Common myeloid progenitor, CD34-positive (primary cell): ENCODE measurements around the gene IDH3B.

Experiments used
- CTCF ChIA-PET: fragments of 350-600 bp; sonication (Branson Sonifier 250); formaldehyde crosslinking; loops from one replicate; lab custom pipeline; 2021; ENCODE audit warnings: antibody characterized with exemption; lab: Charles Lee
- POLR2A ChIA-PET: fragments of 350-600 bp; sonication (Branson Sonifier 250); formaldehyde crosslinking; loops from one replicate; lab custom pipeline; 2021; ENCODE audit warnings: antibody characterized with exemption; lab: Charles Lee
- DNase-seq, 3 donors: peaks; one replicate each; pipeline versions ENCODE4 v3.0.0 to v3.0.0-alpha.2; 2013
- H3K27ac ChIP-seq, 2 experiments: 1 replicate in 1 of 2; 2 replicates in 1 of 2; pipeline ENCODE4 v1.7.0; 2013; ENCODE audit warnings: inconsistent platforms in 2 of 2, low read length in 2 of 2, mild to moderate bottlenecking in 2 of 2, low read depth in 1 of 2, moderate library complexity in 1 of 2; ENCODE audit not compliant: severe bottlenecking in 2 of 2, insufficient read depth in 1 of 2, poor library complexity in 1 of 2
- H3K27me3 ChIP-seq, 5 experiments: replicated peaks in 2 of 5; 1 replicate in 3 of 5; 2 replicates in 2 of 5; pipeline versions ENCODE4 v1.6.1 to v1.7.0; 2013; ENCODE audit warnings: low read length in 4 of 5, mild to moderate bottlenecking in 2 of 5, moderate library complexity in 2 of 5, inconsistent platforms in 1 of 5; ENCODE audit not compliant: insufficient read depth in 5 of 5, control insufficient read depth in 4 of 5
- H3K36me3 ChIP-seq, 4 experiments: 1 replicate in 2 of 4; 2 replicates in 2 of 4; pipeline versions ENCODE4 v1.6.1 to v1.7.0; 2013; ENCODE audit warnings: low read length in 3 of 4, control low read depth in 1 of 4, mild to moderate bottlenecking in 1 of 4; ENCODE audit not compliant: control insufficient read depth in 4 of 4, insufficient read depth in 4 of 4
- H3K4me1 ChIP-seq, 4 experiments: 1 replicate in 3 of 4; 2 replicates in 1 of 4; pipeline versions ENCODE4 v1.6.1 to v1.7.1; 2013; ENCODE audit warnings: low read length in 3 of 4, mild to moderate bottlenecking in 3 of 4, control low read depth in 1 of 4, inconsistent platforms in 1 of 4, moderate library complexity in 1 of 4; ENCODE audit not compliant: control insufficient read depth in 4 of 4, insufficient read depth in 4 of 4; ENCODE audit errors: control extremely low read depth in 1 of 4
- H3K4me3 ChIP-seq, 7 experiments: 1 replicate in 4 of 7; 2 replicates in 3 of 7; pipeline versions ENCODE4 v1.5.1 to v1.7.0; 2013; ENCODE audit warnings: mild to moderate bottlenecking in 7 of 7, low read length in 6 of 7, moderate library complexity in 6 of 7, inconsistent platforms in 2 of 7, low read depth in 2 of 7, control low read depth in 1 of 7; ENCODE audit not compliant: insufficient read depth in 4 of 7, control insufficient read depth in 1 of 7; ENCODE audit errors: extremely low read depth in 1 of 7
- H3K9me3 ChIP-seq, 5 experiments: 1 replicate in 4 of 5; 2 replicates in 1 of 5; pipeline versions ENCODE4 v1.6.1 to v1.7.1; 2013; ENCODE audit warnings: low read length in 4 of 5, mild to moderate bottlenecking in 2 of 5, inconsistent platforms in 1 of 5, low read depth in 1 of 5, moderate library complexity in 1 of 5; ENCODE audit not compliant: control insufficient read depth in 4 of 5, insufficient read depth in 2 of 5; ENCODE audit errors: control extremely low read depth in 1 of 5
- WGBS: methylation state at CpG from one replicate; pipeline ENCODE4 v1.1.5; 2013; ENCODE audit not compliant: insufficient coverage; 5-methylcytosine and 5-hydroxymethylcytosine counted together

The IDH3B gene

GRCh38 chr20:2651772-2652723, 12.0 kb downstream of the IDH3B start, which contains the start of gene NOP56:
Gene NOP56 (plus strand): TSS chr20:2652632. CDS start chr20:2652661, 29 bp downstream.
- ChIA-PET POLR2A (interaction anchor here (0.6 to 2.1 kb wide), 3 partner anchors 11 to 207 kb away, joined by 3 to 23 read pairs (median 3); partner anchors contain the start of gene IDH3B), CTCF (interaction anchor here (0.7 to 1.7 kb wide), 5 partner anchors 11 to 130 kb away, joined by 3 to 10 read pairs (median 4); partner anchors contain the start of gene IDH3B)
- Histone ChIP-seq H3K36me3 (peaks cover 17 to 38% (median 28%) of the 10 kb centered on the region in 4 experiments), H3K27ac (peak within 1 kb of the TSS; percentile 56 to 88), H3K9me3 (no peaks in the 10 kb centered on the region), H3K4me3 (peak within 1 kb of the TSS; percentile 86 to 99 (median 91)), H3K27me3 (no peaks in the 10 kb centered on the region), H3K4me1 (peaks cover 10 to 35% (median 27%) of the 10 kb centered on the region in 4 experiments)
- 0% methylated on average over 67 of the region's 101 CpGs for WGBS
- DNase-seq = peak; percentile 92 to 96 (median 96)

- Histone ChIP-seq H3K36me3 (no peaks in the 10 kb centered on the region), H3K27me3 (no peaks in the 10 kb centered on the region), H3K4me1 (no peaks in the 10 kb centered on the region), H3K27ac (no peak overlapping the region), H3K9me3 (no peaks in the 10 kb centered on the region), H3K4me3 (no peak overlapping the region)
- WGBS = 100% methylated on average over 1 of the region's 1 CpG
- no peak for DNase-seq
- ChIA-PET CTCF (interaction anchor here (0.6 to 1.3 kb wide), 3 partner anchors 112 to 164 kb away, joined by 3 to 4 read pairs (median 3); no protein-coding TSS in a partner anchor), POLR2A (no interaction called here)
Measured at GRCh38 chr20:2643708-2644107, 20.3 kb downstream of the IDH3B start.

GRCh38 chr20:2640899-2641298, 23.1 kb downstream of the IDH3B start:
- CTCF ChIA-PET = no interaction called here
- H3K4me1 ChIP-seq = no peaks in the 10 kb centered on the region
- 92% methylated on average over 9 of the region's 9 CpGs for WGBS

GRCh38 chr20:2640260-2640659, 23.8 kb downstream of the IDH3B start:
- H3K27ac ChIP-seq = no peak overlapping the region
- no peak overlapping the region for H3K4me3 ChIP-seq
- ChIA-PET POLR2A (no interaction called here), CTCF (no interaction called here)
- DNase-seq = no peak
- H3K9me3 ChIP-seq = no peaks in the 10 kb centered on the region
- H3K4me1 ChIP-seq = no peaks in the 10 kb centered on the region
- H3K27me3 ChIP-seq = peaks cover 0 to 4% (median 0%) of the 10 kb centered on the region in 5 experiments
- no CpG with 5 or more reads among the region's 1 CpG for WGBS
- H3K36me3 ChIP-seq = no peaks in the 10 kb centered on the region

More at GRCh38 chr20:2640899-2641298, 23.1 kb downstream of the IDH3B start:
- H3K9me3 ChIP-seq = no peaks in the 10 kb centered on the region
- no peaks in the 10 kb centered on the region for H3K36me3 ChIP-seq
- POLR2A ChIA-PET = no interaction called here
- H3K27me3 ChIP-seq = no peaks in the 10 kb centered on the region
- no peak for DNase-seq
- H3K27ac ChIP-seq = no peak overlapping the region
- H3K4me3 ChIP-seq = no peak overlapping the region

GRCh38 chr20:2637246-2637645, 26.8 kb downstream of the IDH3B start:
- Histone ChIP-seq H3K9me3 (no peaks in the 10 kb centered on the region), H3K27ac (no peak overlapping the region), H3K4me1 (no peaks in the 10 kb centered on the region), H3K27me3 (peaks cover 0 to 13% (median 10%) of the 10 kb centered on the region in 5 experiments), H3K4me3 (no peak overlapping the region), H3K36me3 (no peaks in the 10 kb centered on the region)
- POLR2A ChIA-PET = interaction anchor here (0.6 to 0.7 kb wide), 2 partner anchors 54 to 111 kb away, joined by 3 read pairs; no protein-coding TSS in a partner anchor
- no peak for DNase-seq
- CTCF ChIA-PET = interaction anchor here (1.7 to 2.2 kb wide), 2 partner anchors 10 to 29 kb away, joined by 3 to 8 read pairs; no protein-coding TSS in a partner anchor
- 100% methylated on average over 2 of the region's 6 CpGs for WGBS

- 67% methylated on average over 1 of the region's 1 CpG for WGBS
- POLR2A ChIA-PET = no interaction called here
Measured at GRCh38 chr20:2633381-2633780, 30.6 kb downstream of the IDH3B start.

More at GRCh38 chr20:2633381-2633780, 30.6 kb downstream of the IDH3B start:
- CTCF ChIA-PET = no interaction called here
- no peak overlapping the region for H3K4me3 ChIP-seq
- H3K27ac ChIP-seq = no peak overlapping the region
- no peaks in the 10 kb centered on the region for H3K4me1 ChIP-seq
- H3K9me3 ChIP-seq = peaks cover 0 to 13% (median 5%) of the 10 kb centered on the region in 5 experiments
- no peaks in the 10 kb centered on the region for H3K36me3 ChIP-seq
- DNase-seq = no peak
- H3K27me3 ChIP-seq = peaks cover 2 to 15% (median 10%) of the 10 kb centered on the region in 5 experiments
